Body of pancreas (tissue), 4 donors: ENCODE measurements around the gene PGM1.

Experiments used
- CTCF ChIP-seq, 7 experiments: fragments of 450-650 bp in 4 of 7; fragments of 200-600 bp in 3 of 7; sonication (generic) in 3 of 7; IDR thresholded peaks; one replicate each; pipeline ENCODE4 v1.5.1; 2016 to 2019; ENCODE audit warnings: antibody characterized with exemption in 7 of 7
- POLR2A ChIP-seq, 3 donors: fragments of 450-650 bp; IDR thresholded peaks; one replicate each; pipeline ENCODE4 v1.6.1; 2016; ENCODE audit warnings: antibody characterized with exemption in 3 of 3, mild to moderate bottlenecking in 2 of 3

DNA sequence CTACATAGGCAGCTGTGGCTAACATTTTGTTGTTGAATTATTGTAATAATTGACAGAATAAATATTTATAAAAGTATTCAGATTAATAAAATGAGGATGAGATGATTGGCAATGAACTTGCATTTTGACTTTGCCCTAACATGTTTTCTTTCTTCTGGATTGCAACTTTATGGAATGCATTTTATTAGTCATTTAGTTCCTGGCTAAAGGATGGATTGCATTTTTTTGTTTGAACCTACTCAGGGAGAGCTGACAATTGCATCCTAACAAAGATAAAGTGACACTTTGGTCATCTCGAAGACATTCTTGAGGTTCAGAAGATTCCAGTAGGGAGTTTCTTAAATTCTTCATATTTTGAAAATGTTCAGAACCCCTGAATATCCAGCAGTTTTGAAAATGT, 37.5 kb downstream of the PGM1 start:
- TF ChIP-seq POLR2A (IDR thresholded peaks at IDR 0.05) (no peak), CTCF (IDR thresholded peaks at IDR 0.05) (no peak)
